Osteocyte (in vitro differentiated cells): Measurements from ENCODE around the gene GOLGA6L7. TPM values are rescaled to one million over a fixed set of nuclear protein-coding genes. Genes with fewer than 3 reads are reported as not detected.
A peak's percentile ranks its signal among the peaks of the same experiment; 100 is the strongest.

ENCODE experiments used
- DNase-seq: peaks from one replicate; pipeline ENCODE4 v3.0.0; 2021; ENCODE audit warnings: mixed read lengths; ENCODE audit not compliant: unreplicated experiment; ENCODE audit errors: extremely low spot score
- H3K27ac Mint-ChIP-seq: one replicate; pipeline ENCODE4 v1.8.0; 2021; ENCODE audit warnings: mild to moderate bottlenecking, mixed read lengths; ENCODE audit not compliant: unreplicated experiment
- H3K27me3 Mint-ChIP-seq: one replicate; pipeline ENCODE4 v1.8.0; 2021; ENCODE audit warnings: mixed read lengths; ENCODE audit not compliant: unreplicated experiment
- H3K36me3 Mint-ChIP-seq: one replicate; pipeline ENCODE4 v1.8.0; 2021; ENCODE audit warnings: mixed read lengths; ENCODE audit not compliant: unreplicated experiment
- H3K4me1 Mint-ChIP-seq: one replicate; pipeline ENCODE4 v1.8.0; 2021; ENCODE audit warnings: mixed read lengths; ENCODE audit not compliant: unreplicated experiment
- H3K4me3 Mint-ChIP-seq: one replicate; pipeline ENCODE4 v1.8.0; 2021; ENCODE audit warnings: mild to moderate bottlenecking, moderate library complexity, mixed read lengths; ENCODE audit not compliant: unreplicated experiment
- H3K9me3 Mint-ChIP-seq: one replicate; pipeline ENCODE4 v1.8.0; 2021; ENCODE audit warnings: mixed read lengths; ENCODE audit not compliant: unreplicated experiment
- total RNA-seq: library from RNA; stranded (reverse); gene quantifications from 2 replicates; pipeline ENCODE4 v1.2.1, GENCODE V29; 2021
- TF ChIP-seq, protein P1 (sequence below): fragments of 200-600 bp; sonication (generic); IDR thresholded peaks from 2 replicates; pipeline ENCODE4 v1.5.0; 2021; ENCODE audit warnings: antibody characterized with exemption, mild to moderate bottlenecking, moderate library complexity

Gene GOLGA6L7
- total RNA-seq, 1 donor from 2014 or later = not detected

DNA sequence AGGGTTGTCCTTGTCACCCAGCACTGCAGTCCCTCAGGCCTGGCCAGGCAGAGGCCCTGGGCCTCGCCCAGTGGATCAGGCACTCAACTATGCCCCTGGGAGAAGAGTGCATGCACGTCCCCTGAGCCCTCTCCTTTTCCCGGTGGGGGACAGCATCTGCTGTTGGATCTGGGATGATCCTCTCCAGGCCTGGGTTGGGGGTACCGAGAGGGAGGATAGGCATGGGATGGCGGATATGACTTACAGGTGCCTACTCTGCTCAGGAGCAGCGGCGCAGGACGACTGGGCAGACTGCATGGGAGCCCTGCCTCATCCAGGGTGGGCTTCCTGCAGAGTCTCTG is 28.4 kb upstream of the GOLGA6L7 start:
- no peaks in the 10 kb centered on the region for H3K27me3 Mint-ChIP-seq
- no peak overlapping the region for H3K27ac Mint-ChIP-seq
- H3K4me1 Mint-ChIP-seq = peaks cover 11% of the 10 kb centered on the region
- no peaks in the 10 kb centered on the region for H3K36me3 Mint-ChIP-seq
- TF ChIP-seq, protein P1, sequence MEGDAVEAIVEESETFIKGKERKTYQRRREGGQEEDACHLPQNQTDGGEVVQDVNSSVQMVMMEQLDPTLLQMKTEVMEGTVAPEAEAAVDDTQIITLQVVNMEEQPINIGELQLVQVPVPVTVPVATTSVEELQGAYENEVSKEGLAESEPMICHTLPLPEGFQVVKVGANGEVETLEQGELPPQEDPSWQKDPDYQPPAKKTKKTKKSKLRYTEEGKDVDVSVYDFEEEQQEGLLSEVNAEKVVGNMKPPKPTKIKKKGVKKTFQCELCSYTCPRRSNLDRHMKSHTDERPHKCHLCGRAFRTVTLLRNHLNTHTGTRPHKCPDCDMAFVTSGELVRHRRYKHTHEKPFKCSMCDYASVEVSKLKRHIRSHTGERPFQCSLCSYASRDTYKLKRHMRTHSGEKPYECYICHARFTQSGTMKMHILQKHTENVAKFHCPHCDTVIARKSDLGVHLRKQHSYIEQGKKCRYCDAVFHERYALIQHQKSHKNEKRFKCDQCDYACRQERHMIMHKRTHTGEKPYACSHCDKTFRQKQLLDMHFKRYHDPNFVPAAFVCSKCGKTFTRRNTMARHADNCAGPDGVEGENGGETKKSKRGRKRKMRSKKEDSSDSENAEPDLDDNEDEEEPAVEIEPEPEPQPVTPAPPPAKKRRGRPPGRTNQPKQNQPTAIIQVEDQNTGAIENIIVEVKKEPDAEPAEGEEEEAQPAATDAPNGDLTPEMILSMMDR = no peak
- H3K9me3 Mint-ChIP-seq = no peaks in the 10 kb centered on the region
- no peak overlapping the region for H3K4me3 Mint-ChIP-seq
- no peak for DNase-seq

DNA sequence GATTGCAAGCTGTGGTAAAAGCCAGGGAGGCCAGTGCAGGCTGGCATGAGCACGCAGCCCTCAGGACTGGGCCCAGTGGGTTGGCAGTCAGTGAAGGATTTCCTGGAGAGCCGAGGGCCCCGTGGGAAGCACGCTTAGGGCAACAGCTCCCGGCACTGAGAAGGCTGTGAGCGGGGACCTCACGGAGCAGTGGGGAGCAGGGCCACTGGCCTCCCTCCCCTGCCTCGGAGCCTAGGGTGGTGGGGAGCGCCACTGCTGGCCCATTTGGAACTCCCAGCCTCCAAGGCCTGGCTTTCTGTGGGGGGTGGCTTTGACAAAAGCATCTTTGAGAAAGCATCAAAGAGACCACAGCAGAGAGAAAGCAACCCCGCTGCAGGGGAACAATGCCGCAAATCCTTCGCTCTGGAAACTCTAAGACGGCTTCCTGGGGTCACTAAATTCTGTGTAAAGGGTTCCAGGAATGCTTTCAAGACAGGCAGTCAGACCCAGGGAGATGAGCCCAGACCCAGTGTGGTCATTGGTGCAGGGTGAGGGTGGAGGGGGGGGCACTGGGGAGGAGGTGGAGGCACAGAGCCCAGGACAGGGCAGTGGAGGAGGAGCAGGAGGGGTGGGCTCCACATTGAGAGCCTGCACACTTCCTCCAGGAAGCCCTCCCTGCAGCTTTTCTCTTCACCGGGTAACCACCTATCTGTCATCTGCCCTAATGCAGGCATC is 27.8 kb upstream of the GOLGA6L7 start:
- Mint-ChIP-seq H3K27me3 (no peaks in the 10 kb centered on the region), H3K36me3 (no peaks in the 10 kb centered on the region), H3K27ac (no peak overlapping the region), H3K4me1 (peaks cover 11% of the 10 kb centered on the region), H3K9me3 (no peaks in the 10 kb centered on the region), H3K4me3 (no peak overlapping the region)
- DNase-seq = no peak
- TF ChIP-seq, protein P1 = no peak

DNA sequence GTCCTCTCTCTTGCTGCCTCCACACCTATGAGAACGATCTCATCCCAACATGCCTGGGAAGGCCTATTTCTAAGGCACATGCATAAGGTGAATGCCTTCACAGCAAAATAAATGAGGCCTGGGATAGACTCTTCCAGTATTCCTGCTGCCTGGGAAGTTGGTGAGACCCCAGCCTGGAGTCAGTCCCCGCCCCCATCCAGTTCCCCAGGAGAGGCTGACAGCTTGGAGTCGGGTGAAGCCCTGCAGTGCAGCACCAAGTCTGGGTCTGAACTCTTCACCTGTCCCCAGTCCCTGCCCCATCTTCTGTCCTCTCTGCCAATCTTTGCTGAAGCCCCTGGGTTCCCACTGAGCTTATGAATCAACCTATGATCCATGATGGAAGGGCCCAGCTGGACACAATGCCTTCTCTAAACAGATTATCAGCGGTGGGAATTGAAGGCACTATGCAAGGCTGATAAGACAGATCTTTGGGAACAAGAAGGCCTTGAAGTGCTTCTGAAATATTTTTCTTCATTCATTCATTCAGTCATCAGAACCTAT is 27.1 kb upstream of the GOLGA6L7 start:
- H3K36me3 Mint-ChIP-seq = no peaks in the 10 kb centered on the region
- DNase-seq = no peak
- peaks cover 11% of the 10 kb centered on the region for H3K4me1 Mint-ChIP-seq
- no peak overlapping the region for H3K27ac Mint-ChIP-seq
- no peak overlapping the region for H3K4me3 Mint-ChIP-seq
- TF ChIP-seq, protein P1 = no peak
- no peaks in the 10 kb centered on the region for H3K27me3 Mint-ChIP-seq
- no peaks in the 10 kb centered on the region for H3K9me3 Mint-ChIP-seq

DNA sequence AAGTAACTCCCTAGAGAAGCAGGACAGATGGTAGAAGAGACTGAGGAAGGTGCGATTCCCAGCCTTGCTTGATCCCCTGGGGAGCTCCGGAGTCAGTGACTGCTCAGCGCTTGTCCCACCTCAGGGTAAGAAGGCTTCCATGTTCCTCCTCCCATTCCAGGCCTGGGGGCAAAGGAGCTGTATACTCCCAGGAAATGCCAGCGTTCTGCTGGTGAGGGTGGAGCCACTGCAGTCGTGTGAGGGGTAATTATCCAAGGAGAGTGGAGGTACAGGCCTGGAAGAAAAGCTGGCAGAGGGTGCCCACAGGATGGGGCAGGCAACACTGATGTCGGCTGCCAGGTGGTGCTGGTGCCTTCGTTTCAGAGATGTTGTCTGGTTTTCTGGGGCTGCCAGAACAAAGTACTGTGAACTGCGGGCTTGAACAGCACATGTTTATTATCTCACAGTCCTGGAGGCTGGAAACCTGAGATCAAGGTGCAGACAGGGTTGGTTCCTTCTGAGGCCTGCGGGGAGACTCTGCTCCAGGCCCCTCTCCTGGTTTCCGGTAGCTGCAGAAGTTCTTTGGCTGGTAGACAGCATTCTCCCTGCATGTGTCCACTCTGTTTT is 25.2 kb upstream of the GOLGA6L7 start:
- Mint-ChIP-seq H3K4me1 (peaks cover 11% of the 10 kb centered on the region), H3K27me3 (no peaks in the 10 kb centered on the region), H3K9me3 (no peaks in the 10 kb centered on the region), H3K27ac (no peak overlapping the region), H3K4me3 (no peak overlapping the region), H3K36me3 (no peaks in the 10 kb centered on the region)
- no peak for DNase-seq
- TF ChIP-seq, protein P1 = peak; percentile 49

DNA sequence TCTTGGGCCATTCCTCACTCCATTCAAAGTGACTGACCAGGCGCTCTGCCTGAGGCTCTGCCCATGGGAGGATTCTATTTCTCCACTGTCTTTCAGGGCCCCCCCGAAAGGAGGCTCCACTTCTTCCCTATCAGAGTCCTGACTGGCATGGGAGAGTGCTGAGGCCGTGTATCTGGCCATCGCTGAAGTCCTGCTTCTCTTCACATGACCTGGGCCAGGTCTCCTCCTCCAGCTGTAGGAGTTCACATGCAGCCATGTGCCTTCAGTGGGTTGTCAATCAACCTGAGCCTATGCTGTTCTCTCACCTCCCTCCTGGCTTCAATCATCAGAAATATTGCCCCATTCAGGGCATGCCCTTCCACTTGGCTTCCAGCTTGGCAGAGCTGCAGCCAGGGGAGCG is 24.6 kb upstream of the GOLGA6L7 start:
- DNase-seq = no peak
- H3K4me3 Mint-ChIP-seq = no peak overlapping the region
- H3K27me3 Mint-ChIP-seq = no peaks in the 10 kb centered on the region
- no peak overlapping the region for H3K27ac Mint-ChIP-seq
- H3K9me3 Mint-ChIP-seq = no peaks in the 10 kb centered on the region
- H3K4me1 Mint-ChIP-seq = peaks cover 11% of the 10 kb centered on the region
- TF ChIP-seq, protein P1 = no peak
- no peaks in the 10 kb centered on the region for H3K36me3 Mint-ChIP-seq
